HEK293 (cell line): ENCODE results near the gene HNF1A.

Experiments
- HOXA7 ChIP-seq: sonication (generic); formaldehyde crosslinking; IDR thresholded peaks from 2 replicates; pipeline ENCODE4 v1.8.1; 2022; ENCODE audit warnings: missing genetic modification reagents, borderline replicate concordance
- KLF10 ChIP-seq: fragments of 450-650 bp; IDR thresholded peaks from 2 replicates; pipeline ENCODE4 v1.5.1; 2018; ENCODE audit warnings: missing biosample characterization, mild to moderate bottlenecking, missing genetic modification characterization
- MEIS1 ChIP-seq: sonication (generic); formaldehyde crosslinking; IDR thresholded peaks from 2 replicates; pipeline ENCODE4 v1.8.1; 2022; ENCODE audit warnings: missing genetic modification reagents, mild to moderate bottlenecking, borderline replicate concordance
- YY1 ChIP-seq: fragments of 450-650 bp; formaldehyde crosslinking; IDR thresholded peaks from 2 replicates; pipeline ENCODE4 v1.5.1; 2018; ENCODE audit warnings: missing biosample characterization, missing genetic modification characterization
- ZNF239 ChIP-seq: fragments of 450-650 bp; formaldehyde crosslinking; IDR thresholded peaks from 2 replicates; pipeline ENCODE4 v1.5.1; 2016; ENCODE audit warnings: missing biosample characterization, missing genetic modification characterization
- ZNF274 ChIP-seq, 2 experiments: fragments of 200-500 bp in 1 of 2; fragments of 450-650 bp in 1 of 2; sonication (Bioruptor generic) in 1 of 2; formaldehyde crosslinking in 1 of 2; IDR thresholded peaks; 2 replicates each; pipeline versions ENCODE4 v1.5.1 to v1.6.1; 2014 to 2016; ENCODE audit warnings: borderline replicate concordance in 1 of 2, inconsistent platforms in 1 of 2, low read length in 1 of 2, missing biosample characterization in 1 of 2, missing genetic modification characterization in 1 of 2
- ZNF624 ChIP-seq: fragments of 450-650 bp; formaldehyde crosslinking; IDR thresholded peaks from 2 replicates; pipeline ENCODE4 v1.5.1; 2017; ENCODE audit warnings: missing biosample characterization, missing genetic modification characterization
- ZSCAN16 ChIP-seq: fragments of 450-650 bp; formaldehyde crosslinking; IDR thresholded peaks from 2 replicates; pipeline ENCODE4 v1.5.1; 2016; ENCODE audit warnings: missing biosample characterization, missing genetic modification characterization
- TF ChIP-seq, protein P1 (sequence below): fragments of 450-650 bp; formaldehyde crosslinking; IDR thresholded peaks from 2 replicates; pipeline ENCODE4 v1.5.1; 2016; ENCODE audit warnings: missing biosample characterization, missing genetic modification characterization
- TF ChIP-seq, protein P2 (sequence below): fragments of 450-650 bp; formaldehyde crosslinking; IDR thresholded peaks from 2 replicates; pipeline ENCODE4 v1.5.1; 2016; ENCODE audit warnings: missing biosample characterization, missing genetic modification characterization
- TF ChIP-seq, protein P3 (sequence below): sonication (generic); formaldehyde crosslinking; IDR thresholded peaks from 2 replicates; pipeline ENCODE4 v1.8.1; 2022; ENCODE audit warnings: mild to moderate bottlenecking, moderate library complexity, missing genetic modification reagents

DNA sequence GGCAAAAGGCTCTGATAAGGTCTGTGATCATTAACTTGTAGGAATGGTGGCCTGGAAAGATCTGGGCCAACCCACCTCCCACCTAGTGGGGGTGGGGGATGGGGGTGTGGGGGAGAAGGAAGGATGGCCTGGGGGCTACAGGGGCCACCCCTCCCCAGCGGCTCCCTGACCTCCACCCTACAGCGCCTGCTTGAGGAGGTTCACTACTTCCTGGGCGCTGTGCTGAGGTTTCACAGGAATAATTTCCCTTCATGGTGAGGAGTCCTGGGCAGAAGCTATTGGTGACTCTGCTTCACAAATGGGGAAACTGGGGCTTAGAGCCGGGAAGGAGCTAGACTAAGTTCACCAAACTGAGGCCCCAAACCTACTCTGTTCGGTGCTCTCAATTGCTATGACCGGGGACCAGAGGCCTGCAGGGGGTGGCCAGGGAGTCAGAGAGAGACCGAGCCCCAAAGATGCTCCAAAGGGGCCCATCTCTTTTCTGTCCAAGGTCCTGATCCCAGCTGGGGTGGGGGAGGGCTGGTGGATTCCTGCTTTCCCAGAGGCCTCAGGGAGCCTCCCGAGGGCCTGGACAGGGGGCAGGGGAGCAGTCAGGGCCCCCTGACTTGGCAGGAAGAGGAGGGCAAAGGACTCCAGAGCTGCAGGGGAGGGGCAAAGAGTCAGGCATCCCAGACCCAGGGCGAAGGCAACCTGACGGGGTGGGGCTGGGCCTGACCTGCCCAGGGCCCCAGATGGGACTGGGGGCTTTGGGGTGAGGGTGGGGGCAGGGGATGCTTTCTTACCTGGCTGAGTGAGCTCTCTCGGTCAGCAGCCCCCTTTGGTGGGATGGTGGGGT lies 1.7 kb downstream of the HNF1A start:
- TF ChIP-seq HOXA7 (CRISPR knock-in tag) (no peak), ZNF274 (IDR thresholded peaks at IDR 0.05; ENCODE audit: low read length) (no peak), ZNF274 (tag by site-specific recombination; IDR thresholded peaks at IDR 0.05; ENCODE audit: borderline replicate concordance) (no peak), ZNF624 (tag by site-specific recombination) (no peak), ZSCAN16 (tag by site-specific recombination) (no peak), YY1 (tag by site-specific recombination) (no peak), MEIS1 (no peak), KLF10 (tag by site-specific recombination) (no peak), ZNF239 (no peak)
- TF ChIP-seq, protein P1, sequence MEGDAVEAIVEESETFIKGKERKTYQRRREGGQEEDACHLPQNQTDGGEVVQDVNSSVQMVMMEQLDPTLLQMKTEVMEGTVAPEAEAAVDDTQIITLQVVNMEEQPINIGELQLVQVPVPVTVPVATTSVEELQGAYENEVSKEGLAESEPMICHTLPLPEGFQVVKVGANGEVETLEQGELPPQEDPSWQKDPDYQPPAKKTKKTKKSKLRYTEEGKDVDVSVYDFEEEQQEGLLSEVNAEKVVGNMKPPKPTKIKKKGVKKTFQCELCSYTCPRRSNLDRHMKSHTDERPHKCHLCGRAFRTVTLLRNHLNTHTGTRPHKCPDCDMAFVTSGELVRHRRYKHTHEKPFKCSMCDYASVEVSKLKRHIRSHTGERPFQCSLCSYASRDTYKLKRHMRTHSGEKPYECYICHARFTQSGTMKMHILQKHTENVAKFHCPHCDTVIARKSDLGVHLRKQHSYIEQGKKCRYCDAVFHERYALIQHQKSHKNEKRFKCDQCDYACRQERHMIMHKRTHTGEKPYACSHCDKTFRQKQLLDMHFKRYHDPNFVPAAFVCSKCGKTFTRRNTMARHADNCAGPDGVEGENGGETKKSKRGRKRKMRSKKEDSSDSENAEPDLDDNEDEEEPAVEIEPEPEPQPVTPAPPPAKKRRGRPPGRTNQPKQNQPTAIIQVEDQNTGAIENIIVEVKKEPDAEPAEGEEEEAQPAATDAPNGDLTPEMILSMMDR = no peak
- TF ChIP-seq, protein P2, sequence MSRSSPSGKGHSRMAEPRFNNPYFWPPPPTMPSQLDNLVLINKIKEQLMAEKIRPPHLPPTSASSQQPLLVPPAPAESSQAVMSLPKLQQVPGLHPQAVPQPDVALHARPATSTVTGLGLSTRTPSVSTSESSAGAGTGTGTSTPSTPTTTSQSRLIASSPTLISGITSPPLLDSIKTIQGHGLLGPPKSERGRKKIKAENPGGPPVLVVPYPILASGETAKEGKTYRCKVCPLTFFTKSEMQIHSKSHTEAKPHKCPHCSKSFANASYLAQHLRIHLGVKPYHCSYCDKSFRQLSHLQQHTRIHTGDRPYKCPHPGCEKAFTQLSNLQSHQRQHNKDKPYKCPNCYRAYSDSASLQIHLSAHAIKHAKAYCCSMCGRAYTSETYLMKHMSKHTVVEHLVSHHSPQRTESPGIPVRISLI = no peak
- TF ChIP-seq, protein P3, sequence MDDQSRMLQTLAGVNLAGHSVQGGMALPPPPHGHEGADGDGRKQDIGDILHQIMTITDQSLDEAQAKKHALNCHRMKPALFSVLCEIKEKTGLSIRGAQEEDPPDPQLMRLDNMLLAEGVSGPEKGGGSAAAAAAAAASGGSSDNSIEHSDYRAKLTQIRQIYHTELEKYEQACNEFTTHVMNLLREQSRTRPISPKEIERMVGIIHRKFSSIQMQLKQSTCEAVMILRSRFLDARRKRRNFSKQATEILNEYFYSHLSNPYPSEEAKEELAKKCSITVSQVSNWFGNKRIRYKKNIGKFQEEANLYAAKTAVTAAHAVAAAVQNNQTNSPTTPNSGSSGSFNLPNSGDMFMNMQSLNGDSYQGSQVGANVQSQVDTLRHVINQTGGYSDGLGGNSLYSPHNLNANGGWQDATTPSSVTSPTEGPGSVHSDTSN (CRISPR knock-in tag) = no peak
